Astrocyte (in vitro differentiated cells and primary cell): ENCODE data around the gene CPED1.

Source experiments
- EZH2 ChIP-seq: IDR thresholded peaks from 2 replicates; pipeline ENCODE4 v1.6.1; 2012; ENCODE audit warnings: mild to moderate bottlenecking, low read length, inconsistent platforms; ENCODE audit not compliant: insufficient read depth
- TF ChIP-seq, protein P1 (sequence below): IDR thresholded peaks from 2 replicates; pipeline ENCODE4 v1.5.1; 2011; ENCODE audit warnings: low read depth, mild to moderate bottlenecking, inconsistent platforms, low read length, moderate library complexity; ENCODE audit not compliant: insufficient read depth

GRCh38 chr7:120990468-120991118 lies 2.1 kb downstream of the CPED1 start:
- TF ChIP-seq, protein P1, sequence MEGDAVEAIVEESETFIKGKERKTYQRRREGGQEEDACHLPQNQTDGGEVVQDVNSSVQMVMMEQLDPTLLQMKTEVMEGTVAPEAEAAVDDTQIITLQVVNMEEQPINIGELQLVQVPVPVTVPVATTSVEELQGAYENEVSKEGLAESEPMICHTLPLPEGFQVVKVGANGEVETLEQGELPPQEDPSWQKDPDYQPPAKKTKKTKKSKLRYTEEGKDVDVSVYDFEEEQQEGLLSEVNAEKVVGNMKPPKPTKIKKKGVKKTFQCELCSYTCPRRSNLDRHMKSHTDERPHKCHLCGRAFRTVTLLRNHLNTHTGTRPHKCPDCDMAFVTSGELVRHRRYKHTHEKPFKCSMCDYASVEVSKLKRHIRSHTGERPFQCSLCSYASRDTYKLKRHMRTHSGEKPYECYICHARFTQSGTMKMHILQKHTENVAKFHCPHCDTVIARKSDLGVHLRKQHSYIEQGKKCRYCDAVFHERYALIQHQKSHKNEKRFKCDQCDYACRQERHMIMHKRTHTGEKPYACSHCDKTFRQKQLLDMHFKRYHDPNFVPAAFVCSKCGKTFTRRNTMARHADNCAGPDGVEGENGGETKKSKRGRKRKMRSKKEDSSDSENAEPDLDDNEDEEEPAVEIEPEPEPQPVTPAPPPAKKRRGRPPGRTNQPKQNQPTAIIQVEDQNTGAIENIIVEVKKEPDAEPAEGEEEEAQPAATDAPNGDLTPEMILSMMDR = no peak
- TF ChIP-seq EZH2 = no peak
